Right lobe of liver (tissue), 4 donors: ENCODE results near the gene FYTTD1.

Source experiments
- POLR2A ChIP-seq: fragments of 450-650 bp; IDR thresholded peaks from one replicate; pipeline ENCODE4 v1.6.1; 2017; ENCODE audit warnings: antibody characterized with exemption, mild to moderate bottlenecking
- TF ChIP-seq, protein P1 (sequence below), 4 donors: fragments of 200-600 bp in 3 of 4; fragments of 450-650 bp in 1 of 4; IDR thresholded peaks; one replicate each; pipeline versions ENCODE4 v1.5.1 to v1.8.0; 2016 to 2022; ENCODE audit warnings: antibody characterized with exemption in 4 of 4, mild to moderate bottlenecking in 2 of 4
- donor health status: DM: no; HTN: no; CAD: no.
- donor health status: DM: no; HTN: no; CAD: no.
- donor health status: DM: no; HTN: yes; CAD: no.

- TF ChIP-seq, protein P1, sequence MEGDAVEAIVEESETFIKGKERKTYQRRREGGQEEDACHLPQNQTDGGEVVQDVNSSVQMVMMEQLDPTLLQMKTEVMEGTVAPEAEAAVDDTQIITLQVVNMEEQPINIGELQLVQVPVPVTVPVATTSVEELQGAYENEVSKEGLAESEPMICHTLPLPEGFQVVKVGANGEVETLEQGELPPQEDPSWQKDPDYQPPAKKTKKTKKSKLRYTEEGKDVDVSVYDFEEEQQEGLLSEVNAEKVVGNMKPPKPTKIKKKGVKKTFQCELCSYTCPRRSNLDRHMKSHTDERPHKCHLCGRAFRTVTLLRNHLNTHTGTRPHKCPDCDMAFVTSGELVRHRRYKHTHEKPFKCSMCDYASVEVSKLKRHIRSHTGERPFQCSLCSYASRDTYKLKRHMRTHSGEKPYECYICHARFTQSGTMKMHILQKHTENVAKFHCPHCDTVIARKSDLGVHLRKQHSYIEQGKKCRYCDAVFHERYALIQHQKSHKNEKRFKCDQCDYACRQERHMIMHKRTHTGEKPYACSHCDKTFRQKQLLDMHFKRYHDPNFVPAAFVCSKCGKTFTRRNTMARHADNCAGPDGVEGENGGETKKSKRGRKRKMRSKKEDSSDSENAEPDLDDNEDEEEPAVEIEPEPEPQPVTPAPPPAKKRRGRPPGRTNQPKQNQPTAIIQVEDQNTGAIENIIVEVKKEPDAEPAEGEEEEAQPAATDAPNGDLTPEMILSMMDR (IDR thresholded peaks at IDR 0.05): no peak
- TF ChIP-seq POLR2A: no peak
Observed at GRCh38 chr3:197798863-197799262, 49.2 kb downstream of the FYTTD1 start.
